ENCODE data around the gene OR5K2. TPM values are rescaled to one million over a fixed set of nuclear protein-coding genes. Genes with fewer than 3 reads are reported as not detected.

Gene OR5K2
- total and polyA plus RNA-seq, 7 donors = not detected

DNA sequence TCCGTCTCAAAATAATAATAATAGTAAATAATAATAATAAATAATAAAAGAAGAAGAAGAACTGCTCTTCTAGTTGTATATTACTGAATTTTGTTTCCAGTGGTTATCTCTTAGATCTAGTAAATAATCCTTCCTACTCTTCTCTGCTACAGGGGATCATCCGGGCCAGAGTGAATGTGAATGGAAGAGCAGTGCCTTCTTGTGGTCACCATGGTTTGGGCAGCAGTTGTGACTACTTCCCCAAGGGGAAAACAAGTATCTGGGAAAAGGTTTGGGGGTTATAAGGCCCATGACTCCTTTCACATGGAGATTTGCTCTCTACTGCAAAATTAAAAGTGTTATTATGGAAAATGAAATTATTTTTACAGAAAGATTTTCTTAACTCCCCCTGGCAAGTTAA is 39.9 kb upstream of the OR5K2 start:
- TF ChIP-seq POLR2AphosphoS5 (IDR thresholded peaks at IDR 0.05) = no peak
- no peak for TF ChIP-seq POLR2A (IDR thresholded peaks at IDR 0.05)
- TF ChIP-seq, protein P1, sequence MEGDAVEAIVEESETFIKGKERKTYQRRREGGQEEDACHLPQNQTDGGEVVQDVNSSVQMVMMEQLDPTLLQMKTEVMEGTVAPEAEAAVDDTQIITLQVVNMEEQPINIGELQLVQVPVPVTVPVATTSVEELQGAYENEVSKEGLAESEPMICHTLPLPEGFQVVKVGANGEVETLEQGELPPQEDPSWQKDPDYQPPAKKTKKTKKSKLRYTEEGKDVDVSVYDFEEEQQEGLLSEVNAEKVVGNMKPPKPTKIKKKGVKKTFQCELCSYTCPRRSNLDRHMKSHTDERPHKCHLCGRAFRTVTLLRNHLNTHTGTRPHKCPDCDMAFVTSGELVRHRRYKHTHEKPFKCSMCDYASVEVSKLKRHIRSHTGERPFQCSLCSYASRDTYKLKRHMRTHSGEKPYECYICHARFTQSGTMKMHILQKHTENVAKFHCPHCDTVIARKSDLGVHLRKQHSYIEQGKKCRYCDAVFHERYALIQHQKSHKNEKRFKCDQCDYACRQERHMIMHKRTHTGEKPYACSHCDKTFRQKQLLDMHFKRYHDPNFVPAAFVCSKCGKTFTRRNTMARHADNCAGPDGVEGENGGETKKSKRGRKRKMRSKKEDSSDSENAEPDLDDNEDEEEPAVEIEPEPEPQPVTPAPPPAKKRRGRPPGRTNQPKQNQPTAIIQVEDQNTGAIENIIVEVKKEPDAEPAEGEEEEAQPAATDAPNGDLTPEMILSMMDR (IDR thresholded peaks at IDR 0.05) = no peak
- TF ChIP-seq EP300 (IDR thresholded peaks at IDR 0.05) = no peak
- Histone ChIP-seq H3K27ac (no peak overlapping the region), H3K27me3 (no peaks in the 10 kb centered on the region), H3K9me3 (peaks cover 0 to 7% (median 2%) of the 10 kb centered on the region in 4 donors), H3K4me1 (no peaks in the 10 kb centered on the region), H3K4me3 (no peak overlapping the region), H3K36me3 (no peaks in the 10 kb centered on the region)
- intact Hi-C loops (cut with DNase I) = no loop called here
- DNase-seq = no peak
- WGBS, 2 donors = 87 to 91% methylated on average over 2 of the region's 2 CpGs

DNA sequence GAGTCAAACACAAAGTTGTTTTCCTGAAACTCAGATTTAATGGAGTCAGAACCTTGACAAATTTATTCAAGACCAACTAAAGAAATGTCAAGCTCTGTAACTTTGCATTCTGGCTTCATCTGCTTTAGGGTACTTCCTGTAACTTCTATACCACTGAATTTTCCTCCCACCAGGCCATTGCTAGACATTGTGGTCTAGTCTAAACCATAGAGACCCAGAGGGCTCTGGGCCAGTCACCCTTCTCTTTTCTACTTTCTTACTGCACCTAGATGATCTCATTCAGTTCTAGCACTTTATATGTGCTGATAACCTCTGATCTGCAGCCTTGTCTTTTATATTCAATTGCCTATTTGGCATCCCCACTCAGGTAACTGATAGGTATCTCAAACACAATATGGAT is 37.3 kb upstream of the OR5K2 start:
- Histone ChIP-seq H3K27ac (no peak overlapping the region), H3K4me1 (no peaks in the 10 kb centered on the region), H3K36me3 (no peaks in the 10 kb centered on the region), H3K27me3 (no peaks in the 10 kb centered on the region), H3K9me3 (peaks cover 0 to 7% (median 2%) of the 10 kb centered on the region in 4 donors), H3K4me3 (no peak overlapping the region)
- intact Hi-C loops (cut with DNase I) = no loop called here
- DNase-seq = no peak
- TF ChIP-seq POLR2AphosphoS5 (IDR thresholded peaks at IDR 0.05) (no peak), POLR2A (IDR thresholded peaks at IDR 0.05) (no peak), EP300 (IDR thresholded peaks at IDR 0.05) (no peak)
- TF ChIP-seq, protein P1 (IDR thresholded peaks at IDR 0.05) = no peak

DNA sequence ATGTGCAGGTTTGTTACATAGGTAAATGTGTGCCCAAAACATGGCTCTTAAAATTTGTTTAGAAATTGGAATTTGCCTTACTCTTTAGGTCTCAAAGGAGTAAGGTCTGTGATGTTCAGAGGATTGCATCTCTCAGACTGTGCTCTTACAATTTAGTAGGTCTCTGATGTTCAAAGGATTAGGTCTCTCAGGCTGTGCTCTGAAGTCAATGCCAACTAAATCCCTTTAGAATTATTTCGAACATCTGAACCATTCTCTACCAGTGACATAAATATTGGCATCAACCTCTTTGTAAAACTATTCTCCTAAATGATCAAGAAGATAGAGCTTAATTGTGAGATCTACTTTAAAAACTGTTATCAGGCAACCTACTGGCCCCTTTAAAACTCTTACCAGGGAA is 34.6 kb upstream of the OR5K2 start, which contains the start of gene OR5K1:
OR5K1 (plus strand) TSS at position 301 of the 400 bp plus-strand sequence. CDS start 6,376 bp downstream, outside the sequence.
- TF ChIP-seq, protein P1 (IDR thresholded peaks at IDR 0.05) = no peak
- DNase-seq = no peak
- intact Hi-C loops (cut with DNase I) = no loop called here
- Histone ChIP-seq H3K4me3 (no peak within 1 kb of the TSS), H3K27me3 (no peaks in the 10 kb centered on the region), H3K36me3 (no peaks in the 10 kb centered on the region), H3K9me3 (peaks cover 0 to 7% (median 2%) of the 10 kb centered on the region in 4 donors), H3K27ac (no peak within 1 kb of the TSS), H3K4me1 (no peaks in the 10 kb centered on the region)
- 83 to 94% methylated on average over 1 of the region's 1 CpG for WGBS, 2 donors

DNA sequence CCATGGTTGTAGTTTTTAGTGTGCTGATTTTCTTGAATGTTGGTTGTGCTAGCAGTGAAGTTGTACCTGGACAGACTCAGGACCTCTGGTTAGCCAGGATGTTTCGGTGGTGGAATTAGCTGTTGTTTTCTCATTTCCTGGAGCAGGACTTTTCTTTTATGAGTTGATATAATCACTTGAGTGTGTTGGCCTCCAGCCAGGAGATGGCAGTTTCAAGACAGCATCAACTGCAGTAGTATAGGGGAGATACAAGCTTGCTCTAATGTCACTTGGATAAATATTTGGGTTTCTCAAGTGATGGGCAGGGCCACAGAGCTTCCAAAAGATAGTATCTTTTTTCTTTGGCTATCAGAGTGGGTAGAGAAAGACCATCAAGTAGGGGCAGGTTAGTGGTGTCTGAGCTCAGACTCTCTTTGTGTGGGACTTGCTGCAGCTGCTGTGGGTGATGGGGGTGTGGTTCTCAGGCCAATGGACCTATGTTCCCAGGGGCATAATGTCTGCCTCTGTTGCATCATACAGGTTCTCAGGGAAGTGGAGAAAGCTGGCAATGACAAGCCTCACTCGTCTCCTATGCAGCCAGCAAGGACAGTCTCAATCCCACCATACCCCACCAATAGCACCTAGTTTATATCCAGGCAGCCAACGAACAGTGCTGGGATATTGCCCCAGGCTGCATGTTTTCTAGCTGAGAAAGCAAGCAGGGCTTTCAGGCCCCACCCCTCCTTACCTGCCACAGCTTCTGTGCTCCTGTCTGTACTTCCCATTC is 14.6 kb upstream of the OR5K2 start:
- no peak for DNase-seq

More for the DNA sequence above, 14.6 kb upstream of the OR5K2 start:
- Histone ChIP-seq H3K4me1 (no peaks in the 10 kb centered on the region), H3K36me3 (no peaks in the 10 kb centered on the region), H3K4me3 (no peak overlapping the region), H3K27me3 (no peaks in the 10 kb centered on the region), H3K27ac (no peak overlapping the region), H3K9me3 (peaks cover 0 to 21% (median 10%) of the 10 kb centered on the region in 4 donors)
- intact Hi-C loops (cut with DNase I) = no loop called here
- 13 to 55% methylated on average over 3 of the region's 3 CpGs for WGBS, 2 donors
- TF ChIP-seq EP300 (IDR thresholded peaks at IDR 0.05) (no peak), POLR2AphosphoS5 (IDR thresholded peaks at IDR 0.05) (no peak), POLR2A (IDR thresholded peaks at IDR 0.05) (no peak)
- TF ChIP-seq, protein P1 (IDR thresholded peaks at IDR 0.05) = no peak
